ENCODE measurements around the gene NPIPB13.
"Not testable (repeated sequence)": the region's sequence is repeated elsewhere in the genome, so short reads cannot be mapped to it uniquely, and the experiment has no call there.

The NPIPB13 gene

DNA sequence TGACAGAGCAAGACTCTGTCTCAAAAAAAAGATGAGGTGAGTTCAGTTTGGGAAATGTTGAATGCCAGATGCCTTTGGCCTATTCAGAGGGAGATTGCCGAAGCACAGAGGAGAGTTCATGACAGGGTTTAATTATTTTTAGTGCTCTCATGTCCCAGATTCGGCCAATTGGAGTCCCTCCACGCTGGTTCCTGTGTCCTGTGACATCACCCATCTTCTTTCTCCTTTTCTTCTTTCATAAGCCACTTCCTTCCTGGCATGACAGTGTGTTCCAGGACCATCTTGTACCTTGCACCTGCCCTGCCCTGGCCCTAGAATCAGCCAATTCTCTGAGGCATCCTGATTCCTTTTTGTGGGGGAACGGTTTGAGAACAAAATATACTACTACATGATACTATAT is 36.9 kb downstream of the NPIPB13 start:
- H2AK5ac ChIP-seq (ENCODE audit: low read length); H3K14ac ChIP-seq (ENCODE audit: low read length); H2BK5ac ChIP-seq (ENCODE audit: low read depth, low read length, poor library complexity); DNase-seq; H3K4me1 ChIP-seq (ENCODE audit: control insufficient read depth in 1 of 2, insufficient read depth in 2 of 2, low read length in 2 of 2); H3K4me2 ChIP-seq (ENCODE audit: low read length); H3K18ac ChIP-seq (ENCODE audit: low read length); H2BK120ac ChIP-seq (ENCODE audit: insufficient read depth, low read length, poor library complexity); H2BK12ac ChIP-seq (ENCODE audit: low read length); H3K79me1 ChIP-seq (ENCODE audit: low read length); H4K12ac ChIP-seq (ENCODE audit: low read depth, low read length); H3K9me3 ChIP-seq (ENCODE audit: insufficient read depth, low read depth, low read length); H4K8ac ChIP-seq (ENCODE audit: low read depth, low read length); H3K27ac ChIP-seq (ENCODE audit: low read depth, low read length); H3K4ac ChIP-seq (ENCODE audit: low read depth, low read length); H3K9ac ChIP-seq (ENCODE audit: low read length); H3K36me3 ChIP-seq (ENCODE audit: control insufficient read depth in 1 of 2, insufficient read depth in 2 of 2, low read length in 2 of 2); H3K27me3 ChIP-seq (ENCODE audit: insufficient read depth, low read length); H3K23ac ChIP-seq (ENCODE audit: low read length); H4K91ac ChIP-seq (ENCODE audit: low read depth, low read length); H3K4me3 ChIP-seq (ENCODE audit: low read depth, low read length); H3K79me2 ChIP-seq (ENCODE audit: control insufficient read depth, insufficient read depth, low read length, poor library complexity); H2AFZ ChIP-seq (ENCODE audit: insufficient read depth, low read length, poor library complexity): not testable (repeated sequence)
- no CpG with 5 or more reads among the region's 4 CpGs for WGBS (ENCODE audit: extremely low coverage, insufficient coverage, insufficient read length)

DNA sequence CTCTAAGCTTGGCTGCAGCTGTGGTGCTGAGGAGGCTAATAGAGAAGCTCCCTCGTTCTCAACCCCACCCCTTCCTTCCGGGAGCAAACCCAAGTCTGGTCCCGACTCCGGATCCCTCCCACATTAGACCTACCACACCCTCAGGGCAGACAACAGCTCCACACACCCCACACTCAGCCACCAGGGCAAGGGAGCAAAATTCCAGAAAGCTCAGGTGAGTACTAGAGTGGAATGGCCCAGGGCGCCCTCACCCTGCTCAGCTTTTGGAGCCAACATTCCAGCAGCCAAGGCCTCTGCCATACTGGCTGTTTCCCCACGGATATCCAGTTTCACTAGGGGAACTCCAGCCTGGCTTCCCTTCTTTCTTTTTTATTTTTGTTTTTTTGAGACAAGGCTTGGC is 39.2 kb downstream of the NPIPB13 start:
- not testable (repeated sequence) for H2BK5ac ChIP-seq (ENCODE audit: low read depth, low read length, poor library complexity); H2BK12ac ChIP-seq (ENCODE audit: low read length); H3K36me3 ChIP-seq (ENCODE audit: control insufficient read depth in 1 of 2, insufficient read depth in 2 of 2, low read length in 2 of 2); H2AFZ ChIP-seq (ENCODE audit: insufficient read depth, low read length, poor library complexity); H3K4me3 ChIP-seq (ENCODE audit: low read depth, low read length); H3K9ac ChIP-seq (ENCODE audit: low read length); H2AK5ac ChIP-seq (ENCODE audit: low read length); H3K18ac ChIP-seq (ENCODE audit: low read length); H3K4ac ChIP-seq (ENCODE audit: low read depth, low read length); H3K79me1 ChIP-seq (ENCODE audit: low read length); H4K91ac ChIP-seq (ENCODE audit: low read depth, low read length); H3K27me3 ChIP-seq (ENCODE audit: insufficient read depth, low read length); H4K8ac ChIP-seq (ENCODE audit: low read depth, low read length); H3K27ac ChIP-seq (ENCODE audit: low read depth, low read length); H2BK120ac ChIP-seq (ENCODE audit: insufficient read depth, low read length, poor library complexity); H4K12ac ChIP-seq (ENCODE audit: low read depth, low read length); H3K4me1 ChIP-seq (ENCODE audit: control insufficient read depth in 1 of 2, insufficient read depth in 2 of 2, low read length in 2 of 2); H3K14ac ChIP-seq (ENCODE audit: low read length); H3K23ac ChIP-seq (ENCODE audit: low read length); H3K4me2 ChIP-seq (ENCODE audit: low read length); H3K79me2 ChIP-seq (ENCODE audit: control insufficient read depth, insufficient read depth, low read length, poor library complexity); DNase-seq; H3K9me3 ChIP-seq (ENCODE audit: insufficient read depth, low read depth, low read length)
- no CpG with 5 or more reads among the region's 6 CpGs for WGBS (ENCODE audit: extremely low coverage, insufficient coverage, insufficient read length)

DNA sequence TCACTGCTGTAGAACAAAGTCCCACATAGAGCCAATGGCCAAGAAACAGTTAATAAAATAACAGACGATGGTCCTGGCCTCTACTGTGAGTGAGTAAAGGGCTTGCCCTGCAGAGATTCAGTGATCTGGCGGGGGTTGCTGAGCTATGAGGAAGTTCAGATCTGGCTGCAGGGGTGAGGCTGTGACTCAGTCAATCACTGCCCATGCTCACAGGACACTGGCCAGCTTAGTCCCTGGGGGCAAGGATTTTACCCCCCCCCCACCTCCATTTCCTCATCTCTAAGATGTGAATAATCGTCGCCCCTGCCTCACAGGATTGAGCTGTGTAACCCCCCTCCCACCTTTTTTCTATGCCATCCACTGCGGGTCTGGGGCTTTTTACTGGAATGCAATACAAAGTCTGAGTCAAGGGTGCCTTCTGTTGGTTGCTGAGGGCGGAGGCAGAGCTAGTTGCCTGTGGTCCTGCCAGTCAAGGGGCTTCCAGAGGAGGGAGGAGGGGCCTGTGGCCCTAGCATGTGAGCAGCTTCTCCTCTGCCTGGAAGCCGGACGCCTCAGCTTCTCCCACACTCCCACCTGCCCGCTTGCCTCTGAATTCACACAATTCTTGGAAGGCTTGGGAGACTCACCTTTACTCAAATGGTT is 41.1 kb downstream of the NPIPB13 start:
- not testable (repeated sequence) for H3K9me3 ChIP-seq (ENCODE audit: insufficient read depth, low read depth, low read length); H4K12ac ChIP-seq (ENCODE audit: low read depth, low read length); H3K36me3 ChIP-seq (ENCODE audit: control insufficient read depth in 1 of 2, insufficient read depth in 2 of 2, low read length in 2 of 2); H3K4ac ChIP-seq (ENCODE audit: low read depth, low read length); H3K27ac ChIP-seq (ENCODE audit: low read depth, low read length); H2BK120ac ChIP-seq (ENCODE audit: insufficient read depth, low read length, poor library complexity); H2AK5ac ChIP-seq (ENCODE audit: low read length); H3K9ac ChIP-seq (ENCODE audit: low read length); H3K79me2 ChIP-seq (ENCODE audit: control insufficient read depth, insufficient read depth, low read length, poor library complexity); H2BK5ac ChIP-seq (ENCODE audit: low read depth, low read length, poor library complexity); DNase-seq; H3K18ac ChIP-seq (ENCODE audit: low read length); H3K4me1 ChIP-seq (ENCODE audit: control insufficient read depth in 1 of 2, insufficient read depth in 2 of 2, low read length in 2 of 2); H4K91ac ChIP-seq (ENCODE audit: low read depth, low read length); H3K14ac ChIP-seq (ENCODE audit: low read length); H4K8ac ChIP-seq (ENCODE audit: low read depth, low read length); H3K4me2 ChIP-seq (ENCODE audit: low read length); H3K4me3 ChIP-seq (ENCODE audit: low read depth, low read length); H3K27me3 ChIP-seq (ENCODE audit: insufficient read depth, low read length); H3K23ac ChIP-seq (ENCODE audit: low read length); H2AFZ ChIP-seq (ENCODE audit: insufficient read depth, low read length, poor library complexity); H3K79me1 ChIP-seq (ENCODE audit: low read length); H2BK12ac ChIP-seq (ENCODE audit: low read length)
- WGBS (ENCODE audit: extremely low coverage, insufficient coverage, insufficient read length), result no CpG with 5 or more reads among the region's 9 CpGs

DNA sequence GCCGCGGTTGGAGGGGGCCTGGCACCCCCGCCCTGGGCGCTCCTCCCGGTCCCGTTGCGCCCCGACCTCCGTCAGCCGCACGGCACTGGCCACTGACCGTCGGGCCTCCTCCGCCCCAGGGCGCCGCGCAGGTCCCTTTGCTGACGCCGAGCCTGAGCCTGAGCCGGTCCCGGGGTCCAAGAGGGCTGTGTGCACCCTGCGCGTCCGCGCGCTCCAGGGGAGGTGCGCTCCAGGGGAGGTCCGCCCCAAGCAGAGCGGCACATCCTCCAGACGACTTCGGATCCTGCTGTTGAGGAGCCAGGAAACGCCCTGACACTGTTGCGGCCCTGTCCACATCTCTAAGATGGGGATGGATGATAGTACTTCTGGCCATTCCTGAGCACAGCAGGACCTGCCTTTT is 42.0 kb downstream of the NPIPB13 start:
- H2BK12ac ChIP-seq (ENCODE audit: low read length); H3K9ac ChIP-seq (ENCODE audit: low read length); H4K8ac ChIP-seq (ENCODE audit: low read depth, low read length); H4K12ac ChIP-seq (ENCODE audit: low read depth, low read length); H2AFZ ChIP-seq (ENCODE audit: insufficient read depth, low read length, poor library complexity); H3K4me2 ChIP-seq (ENCODE audit: low read length); DNase-seq; H2AK5ac ChIP-seq (ENCODE audit: low read length); H3K4me1 ChIP-seq (ENCODE audit: control insufficient read depth in 1 of 2, insufficient read depth in 2 of 2, low read length in 2 of 2); H3K79me2 ChIP-seq (ENCODE audit: control insufficient read depth, insufficient read depth, low read length, poor library complexity); H2BK5ac ChIP-seq (ENCODE audit: low read depth, low read length, poor library complexity); H3K14ac ChIP-seq (ENCODE audit: low read length); H2BK120ac ChIP-seq (ENCODE audit: insufficient read depth, low read length, poor library complexity); H3K79me1 ChIP-seq (ENCODE audit: low read length); H3K9me3 ChIP-seq (ENCODE audit: insufficient read depth, low read depth, low read length); H3K4ac ChIP-seq (ENCODE audit: low read depth, low read length); H3K27ac ChIP-seq (ENCODE audit: low read depth, low read length); H3K4me3 ChIP-seq (ENCODE audit: low read depth, low read length); H3K27me3 ChIP-seq (ENCODE audit: insufficient read depth, low read length); H3K36me3 ChIP-seq (ENCODE audit: control insufficient read depth in 1 of 2, insufficient read depth in 2 of 2, low read length in 2 of 2); H4K91ac ChIP-seq (ENCODE audit: low read depth, low read length); H3K23ac ChIP-seq (ENCODE audit: low read length); H3K18ac ChIP-seq (ENCODE audit: low read length): not testable (repeated sequence)
- no CpG with 5 or more reads among the region's 33 CpGs for WGBS (ENCODE audit: extremely low coverage, insufficient coverage, insufficient read length)
